ENCODE measurements around the gene MDGA2.
"Not testable (repeated sequence)": the region's sequence is repeated elsewhere in the genome, so short reads cannot be mapped to it uniquely, and the experiment has no call there.

MDGA2 gene

GRCh38 chr14:46920542-46920941, 754.9 kb downstream of the MDGA2 start:
- DNase-seq (ENCODE audit: low read depth) = no peak

GRCh38 chr14:46915539-46915938, 759.9 kb downstream of the MDGA2 start:
- DNase-seq (ENCODE audit: low read depth) = not testable (repeated sequence)

- DNase-seq (ENCODE audit: low read depth) = no peak
Observed at GRCh38 chr14:46902837-46903236, 772.6 kb downstream of the MDGA2 start.

- no peak for DNase-seq (ENCODE audit: low read depth)
Observed at GRCh38 chr14:46894476-46894875, 780.9 kb downstream of the MDGA2 start.

- no peak for DNase-seq (ENCODE audit: low read depth)
Observed at GRCh38 chr14:46887144-46887543, 788.3 kb downstream of the MDGA2 start.

- no peak for DNase-seq (ENCODE audit: low read depth)
Observed at GRCh38 chr14:46885566-46885965, 789.8 kb downstream of the MDGA2 start.

GRCh38 chr14:46861753-46862152, 813.7 kb downstream of the MDGA2 start:
- DNase-seq (ENCODE audit: low read depth) = no peak

- no peak for DNase-seq (ENCODE audit: low read depth)
Observed at GRCh38 chr14:46840944-46841720, 834.3 kb downstream of the MDGA2 start.

- no peak for DNase-seq (ENCODE audit: low read depth)
Observed at GRCh38 chr14:46820291-46820690, 855.1 kb downstream of the MDGA2 start.

- no peak for DNase-seq (ENCODE audit: low read depth)
Observed at GRCh38 chr14:46819117-46819516, 856.3 kb downstream of the MDGA2 start.

GRCh38 chr14:46818147-46818546, 857.3 kb downstream of the MDGA2 start:
- no peak for DNase-seq (ENCODE audit: low read depth)

GRCh38 chr14:46793144-46793543, 882.3 kb downstream of the MDGA2 start:
- DNase-seq (ENCODE audit: low read depth) = no peak

All from activated T-cell treated with anti-CD3 and anti-CD28 coated beads for 1 hour (primary cell).